NCI-H510A treated with DMSO at 0.1 percent for 48 hours (cell line): ENCODE results near the gene ME2.
A peak's percentile ranks its signal among the peaks of the same experiment; 100 is the strongest.
"Not testable (repeated sequence)": the region's sequence is repeated elsewhere in the genome, so short reads cannot be mapped to it uniquely, and the experiment has no call there.

Experiments
- DNase-seq: peaks from one replicate; lab custom pipeline; 2025; lab: John Stamatoyannopoulos, UW

Gene ME2

GRCh38 chr18:50878345-50879301, at the start of gene ME2:
ME2 (plus strand) TSS chr18:50879118; CDS start chr18:50895821, 16,703 bp downstream.
- DNase-seq: peak; percentile 67

DNA sequence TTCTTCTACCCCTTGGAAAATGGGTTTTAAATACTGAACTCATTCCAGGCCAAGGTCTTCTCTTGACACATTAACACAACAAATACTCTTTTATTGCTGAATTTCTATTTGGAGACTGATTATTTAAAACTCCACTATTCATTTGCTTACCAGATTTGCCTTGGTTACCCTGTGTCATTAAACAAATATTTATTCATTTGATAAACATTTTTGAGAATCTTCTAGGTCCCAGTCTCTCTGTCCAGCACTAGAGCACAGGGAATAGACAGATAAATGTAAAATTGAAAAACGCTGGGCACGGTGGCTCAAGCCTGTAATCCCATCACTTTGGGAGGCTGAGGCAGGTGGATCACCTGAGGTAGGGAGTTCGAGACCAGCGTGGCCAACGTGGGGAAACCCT, 49.3 kb upstream of the ME2 start:
- DNase-seq: no peak

- DNase-seq: no peak
Observed at GRCh38 chr18:50830544-50830943, 48.4 kb upstream of the ME2 start.

- no peak for DNase-seq
Observed at GRCh38 chr18:50832754-50833153, 46.2 kb upstream of the ME2 start.

GRCh38 chr18:50833496-50833895, 45.4 kb upstream of the ME2 start:
- DNase-seq: not testable (repeated sequence)

DNA sequence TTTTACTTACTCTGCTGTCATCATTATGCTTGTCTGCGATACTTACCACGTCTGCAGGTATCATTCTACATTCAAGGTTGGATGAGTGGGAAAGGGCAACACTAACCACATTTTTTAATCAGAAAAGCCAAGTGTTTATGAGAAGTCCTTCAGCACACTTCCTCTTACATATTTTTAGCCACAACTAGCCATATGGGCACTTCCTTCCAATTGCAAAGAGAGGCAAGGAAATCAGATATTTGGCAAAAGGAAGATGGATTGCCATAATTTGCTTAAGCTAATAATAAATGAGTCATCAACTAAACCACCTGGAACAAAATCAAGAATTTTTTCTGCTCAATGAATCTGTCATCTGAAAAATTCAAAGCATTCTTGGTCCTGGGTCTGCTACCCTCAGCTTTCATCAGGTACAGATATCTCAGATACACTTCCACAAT, 42.4 kb upstream of the ME2 start:
- no peak for DNase-seq

DNA sequence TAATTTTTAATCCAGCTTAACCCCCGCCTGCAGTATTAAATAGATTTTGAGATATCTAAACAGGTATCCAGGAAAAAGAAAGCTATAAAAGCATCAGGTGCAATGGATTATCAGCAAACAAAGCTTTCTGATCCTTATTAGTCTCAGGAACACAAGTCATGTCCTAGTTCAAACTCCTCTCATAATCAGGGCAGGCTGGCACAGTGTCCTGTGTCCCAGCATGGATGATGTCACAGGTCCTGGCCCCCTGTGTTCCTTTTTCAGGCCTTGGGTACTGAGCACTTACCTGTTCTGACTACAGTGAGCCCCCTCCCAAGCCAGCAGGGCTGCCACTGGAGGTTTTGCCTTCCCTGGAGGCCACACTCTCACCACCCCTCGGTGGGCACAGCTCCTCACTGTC, 39.6 kb upstream of the ME2 start:
- DNase-seq: no peak

- no peak for DNase-seq
Observed at GRCh38 chr18:50839996-50840395, 38.9 kb upstream of the ME2 start.

GRCh38 chr18:50842846-50843245, 36.1 kb upstream of the ME2 start:
- no peak for DNase-seq

- DNase-seq: no peak
Observed at GRCh38 chr18:50844554-50844953, 34.4 kb upstream of the ME2 start.

DNA sequence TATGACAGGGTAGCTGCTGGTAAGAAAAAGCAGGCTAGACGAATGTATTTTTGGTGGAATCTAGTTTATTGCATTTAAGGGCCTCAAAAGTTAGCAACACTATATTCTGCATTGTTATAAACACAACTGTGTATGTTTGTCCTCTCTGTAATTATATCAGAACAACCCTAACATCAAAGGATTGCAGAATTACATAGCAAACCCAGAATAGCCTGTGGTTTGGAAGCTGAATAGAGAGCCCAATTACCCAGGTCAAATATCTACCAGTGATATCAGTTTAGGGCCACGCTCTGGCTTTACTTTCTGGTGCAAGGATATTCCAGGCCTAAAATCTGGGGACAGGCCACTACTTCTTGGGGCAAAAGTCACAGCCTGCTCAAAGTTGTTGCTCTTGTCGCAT, 34.0 kb upstream of the ME2 start:
- no peak for DNase-seq

DNA sequence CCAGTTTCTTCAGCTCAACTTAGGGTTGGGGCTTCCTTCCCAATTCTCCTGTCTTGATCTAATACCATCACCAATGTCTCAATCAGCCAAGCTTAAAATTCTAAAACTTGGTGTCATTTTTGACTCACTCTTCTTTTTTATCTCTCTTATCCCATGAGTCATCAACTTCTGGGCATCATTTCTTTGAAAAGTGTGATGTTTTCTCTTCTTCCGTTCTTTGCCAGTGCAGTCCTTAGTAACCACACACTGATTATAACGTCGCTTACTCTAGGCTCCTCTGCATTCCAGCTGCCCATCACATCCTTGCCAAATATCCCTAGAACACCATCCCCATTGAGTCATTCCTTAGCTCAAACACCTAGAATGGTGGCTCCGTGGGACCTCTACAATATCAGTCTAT, 31.7 kb upstream of the ME2 start:
- no peak for DNase-seq

GRCh38 chr18:50848061-50848551, 30.8 kb upstream of the ME2 start:
- DNase-seq: no peak

DNA sequence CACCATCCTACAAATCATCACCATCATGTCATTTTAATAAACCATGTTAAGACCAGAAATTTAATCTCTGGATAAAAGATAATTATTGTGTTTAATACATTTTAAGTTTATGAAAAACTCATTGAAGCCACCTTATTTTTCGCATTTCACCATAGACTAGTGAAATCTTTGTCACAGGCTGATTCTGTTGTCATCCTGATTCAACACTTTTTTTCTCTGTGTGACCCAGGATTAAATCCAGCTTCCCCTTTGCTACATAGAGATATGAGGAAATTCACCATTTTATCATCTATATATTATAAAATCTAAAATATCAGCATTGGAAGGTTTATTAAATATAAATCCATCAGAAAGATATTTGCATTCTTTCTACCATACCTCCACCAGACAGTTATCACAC, 29.9 kb upstream of the ME2 start:
- no peak for DNase-seq

GRCh38 chr18:50849419-50849821, 29.5 kb upstream of the ME2 start:
- DNase-seq: no peak

DNA sequence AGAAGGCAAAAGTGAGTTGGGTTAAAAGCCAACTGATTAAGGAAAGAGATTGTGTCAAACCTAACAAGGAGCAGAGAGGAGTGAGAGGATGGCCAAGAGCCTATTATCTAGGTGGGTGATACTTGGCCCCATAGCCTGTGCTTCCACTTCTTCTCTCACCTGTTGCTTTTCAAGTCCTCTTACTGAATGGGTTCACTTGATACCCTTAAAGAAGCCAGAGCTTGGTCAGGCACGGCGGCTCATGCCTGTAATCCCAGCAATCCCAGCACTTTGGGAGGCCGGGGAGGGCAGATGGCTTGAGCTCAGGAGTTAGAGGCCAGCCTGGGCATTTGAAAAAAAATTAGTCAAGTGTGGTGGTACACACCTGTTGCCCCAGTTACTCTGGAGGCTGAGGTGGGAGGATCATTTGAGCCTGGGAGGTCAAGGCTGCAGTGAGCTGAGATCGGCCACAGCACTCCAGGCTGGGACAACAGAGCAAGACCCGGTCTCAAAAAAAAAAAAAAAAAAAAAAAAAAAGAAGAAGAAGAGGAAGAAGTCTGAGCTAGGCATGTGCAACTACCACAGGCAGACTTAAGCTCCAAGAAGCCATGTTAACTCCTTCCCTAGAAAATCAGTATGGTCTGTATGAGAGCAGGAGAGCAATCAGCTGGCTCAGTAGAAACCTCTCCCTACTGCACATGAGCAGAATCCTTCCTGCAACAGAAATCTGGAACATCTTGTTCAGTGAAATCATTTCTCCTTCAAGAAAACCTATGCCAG, 28.4 kb upstream of the ME2 start:
- DNase-seq: no peak

- DNase-seq: no peak
Observed at GRCh38 chr18:50853863-50854271, 25.1 kb upstream of the ME2 start.

DNA sequence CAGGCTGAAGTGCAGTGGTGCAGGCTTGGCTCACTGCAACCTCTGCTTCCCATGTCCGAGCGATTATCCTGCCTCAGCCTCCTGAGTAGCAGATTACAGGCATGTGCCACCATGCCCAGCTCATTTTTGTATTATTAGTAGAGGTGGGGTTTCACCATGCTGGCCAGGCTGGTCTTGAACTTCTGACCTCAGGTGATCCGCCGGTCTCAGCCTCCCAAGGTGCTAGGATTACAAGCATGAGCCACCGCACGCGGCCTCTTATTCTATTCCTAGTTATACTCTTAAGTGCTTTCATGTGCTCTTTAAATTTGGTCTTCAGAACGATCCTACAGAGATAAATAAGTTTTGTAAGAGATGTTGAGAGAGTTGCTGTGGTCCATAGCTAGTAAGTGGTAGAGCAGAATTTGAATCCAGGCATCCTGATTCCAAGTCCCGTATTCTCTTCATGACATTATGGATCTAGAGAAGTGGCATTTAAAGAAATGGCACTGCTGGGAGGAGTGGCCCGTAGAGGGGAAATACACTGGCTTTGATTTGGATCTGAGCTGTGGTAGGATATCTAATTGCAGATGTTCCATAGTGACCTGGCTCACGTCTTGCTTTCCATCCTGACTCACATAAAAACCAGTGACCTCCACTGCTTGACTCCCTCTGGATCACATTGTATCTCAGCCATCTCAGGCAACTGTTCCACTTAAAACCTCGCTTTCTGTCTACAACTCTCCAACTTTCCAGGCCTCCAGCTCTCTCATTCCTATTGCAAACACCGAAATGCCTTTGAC, 22.8 kb upstream of the ME2 start:
- no peak for DNase-seq

- DNase-seq: not testable (repeated sequence)
Observed at GRCh38 chr18:50857166-50857565, 21.8 kb upstream of the ME2 start.

DNA sequence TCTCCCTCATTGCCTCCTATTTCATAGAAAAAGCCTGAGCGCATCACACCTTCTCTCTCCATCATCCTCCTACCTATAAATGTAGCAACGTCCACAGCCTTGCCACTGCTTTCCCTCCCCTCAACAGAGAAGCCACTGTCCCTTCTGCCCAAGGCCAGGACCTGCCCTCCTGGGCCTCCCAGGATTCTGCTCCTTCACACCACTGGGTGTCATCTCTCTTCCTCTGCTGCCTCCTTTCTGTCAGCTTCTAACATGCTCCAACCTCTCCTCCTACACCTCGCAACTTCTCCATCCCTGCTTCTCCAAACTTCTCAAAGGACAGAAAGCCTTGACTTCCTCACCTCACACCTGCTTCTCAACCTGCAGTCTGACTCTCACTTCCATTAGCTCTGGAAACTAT, 21.2 kb upstream of the ME2 start:
- no peak for DNase-seq

GRCh38 chr18:50859793-50860555, 18.9 kb upstream of the ME2 start:
- DNase-seq: no peak
